ENCODE results near the gene MS4A1. TPM values are rescaled to one million over a fixed set of nuclear protein-coding genes. Genes with fewer than 3 reads are reported as not detected.

MS4A1 gene
- total RNA-seq, 3 donors from 2014 or later (not counting 1 experiment from before 2014, with no cell fraction given), result 4.8 to 7.1 (median 6.7) TPM

- Histone ChIP-seq H3K4me3 (ENCODE audit: low read length) (no peak overlapping the region), H3K27me3 (ENCODE audit: control insufficient read depth, insufficient read depth, low read length) (no peaks in the 10 kb centered on the region), H3K4me1 (ENCODE audit: control insufficient read depth, insufficient read depth, low read length) (no peaks in the 10 kb centered on the region), H3K9me3 (ENCODE audit: control insufficient read depth, insufficient read depth, low read length) (no peaks in the 10 kb centered on the region), H3K27ac (ENCODE audit: low read length) (no peak overlapping the region), H3K36me3 (ENCODE audit: control insufficient read depth, insufficient read depth, low read length) (no peaks in the 10 kb centered on the region)
- TF ChIP-seq, protein P1, sequence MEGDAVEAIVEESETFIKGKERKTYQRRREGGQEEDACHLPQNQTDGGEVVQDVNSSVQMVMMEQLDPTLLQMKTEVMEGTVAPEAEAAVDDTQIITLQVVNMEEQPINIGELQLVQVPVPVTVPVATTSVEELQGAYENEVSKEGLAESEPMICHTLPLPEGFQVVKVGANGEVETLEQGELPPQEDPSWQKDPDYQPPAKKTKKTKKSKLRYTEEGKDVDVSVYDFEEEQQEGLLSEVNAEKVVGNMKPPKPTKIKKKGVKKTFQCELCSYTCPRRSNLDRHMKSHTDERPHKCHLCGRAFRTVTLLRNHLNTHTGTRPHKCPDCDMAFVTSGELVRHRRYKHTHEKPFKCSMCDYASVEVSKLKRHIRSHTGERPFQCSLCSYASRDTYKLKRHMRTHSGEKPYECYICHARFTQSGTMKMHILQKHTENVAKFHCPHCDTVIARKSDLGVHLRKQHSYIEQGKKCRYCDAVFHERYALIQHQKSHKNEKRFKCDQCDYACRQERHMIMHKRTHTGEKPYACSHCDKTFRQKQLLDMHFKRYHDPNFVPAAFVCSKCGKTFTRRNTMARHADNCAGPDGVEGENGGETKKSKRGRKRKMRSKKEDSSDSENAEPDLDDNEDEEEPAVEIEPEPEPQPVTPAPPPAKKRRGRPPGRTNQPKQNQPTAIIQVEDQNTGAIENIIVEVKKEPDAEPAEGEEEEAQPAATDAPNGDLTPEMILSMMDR (IDR thresholded peaks at IDR 0.05), result no peak
- ATAC-seq (no peak), DNase-seq (no peak)
- H3K36me3 Mint-ChIP-seq, result no peaks in the 10 kb centered on the region
- intact Hi-C loops (cut with micrococcal nuclease), result no loop called here
- no peaks in the 10 kb centered on the region for H3K4me1 Mint-ChIP-seq
- H3K9me3 Mint-ChIP-seq, result no peaks in the 10 kb centered on the region
- H3K4me3 Mint-ChIP-seq, result no peak overlapping the region
- H3K27ac Mint-ChIP-seq, result no peak overlapping the region
- WGBS (ENCODE audit: insufficient coverage), result 49% methylated on average over 2 of the region's 2 CpGs
- H3K27me3 Mint-ChIP-seq (ENCODE audit: low read depth in 2 of 2), result peaks cover 7 to 16% of the 10 kb centered on the region in 2 donors
Observed at GRCh38 chr11:60428517-60428916, 27.1 kb upstream of the MS4A1 start.

GRCh38 chr11:60429272-60429671 is 26.4 kb upstream of the MS4A1 start, which contains the start of gene MS4A5:
TSS of gene MS4A5 (plus strand) at chr11:60429572. CDS start at chr11:60429675, 103 bp downstream.
- ATAC-seq (no peak), DNase-seq (no peak)
- no peaks in the 10 kb centered on the region for H3K4me1 ChIP-seq (ENCODE audit: control insufficient read depth, insufficient read depth, low read length)
- H3K9me3 ChIP-seq (ENCODE audit: control insufficient read depth, insufficient read depth, low read length), result no peaks in the 10 kb centered on the region
- H3K9me3 Mint-ChIP-seq, result no peaks in the 10 kb centered on the region
- no peak within 1 kb of the TSS for H3K27ac ChIP-seq (ENCODE audit: low read length)
- no peaks in the 10 kb centered on the region for H3K4me1 Mint-ChIP-seq
- no peak within 1 kb of the TSS for H3K4me3 Mint-ChIP-seq
- no peaks in the 10 kb centered on the region for H3K27me3 ChIP-seq (ENCODE audit: control insufficient read depth, insufficient read depth, low read length)
- intact Hi-C loops (cut with micrococcal nuclease), result no loop called here
- H3K36me3 ChIP-seq (ENCODE audit: control insufficient read depth, insufficient read depth, low read length), result no peaks in the 10 kb centered on the region
- over 99% methylated on average over 5 of the region's 5 CpGs for WGBS (ENCODE audit: insufficient coverage)
- no peak within 1 kb of the TSS for H3K27ac Mint-ChIP-seq
- TF ChIP-seq, protein P1 (IDR thresholded peaks at IDR 0.05), result no peak
- H3K36me3 Mint-ChIP-seq, result no peaks in the 10 kb centered on the region
- H3K27me3 Mint-ChIP-seq (ENCODE audit: low read depth in 2 of 2), result peaks cover 7 to 16% of the 10 kb centered on the region in 2 donors
- H3K4me3 ChIP-seq (ENCODE audit: low read length), result no peak within 1 kb of the TSS

DNA sequence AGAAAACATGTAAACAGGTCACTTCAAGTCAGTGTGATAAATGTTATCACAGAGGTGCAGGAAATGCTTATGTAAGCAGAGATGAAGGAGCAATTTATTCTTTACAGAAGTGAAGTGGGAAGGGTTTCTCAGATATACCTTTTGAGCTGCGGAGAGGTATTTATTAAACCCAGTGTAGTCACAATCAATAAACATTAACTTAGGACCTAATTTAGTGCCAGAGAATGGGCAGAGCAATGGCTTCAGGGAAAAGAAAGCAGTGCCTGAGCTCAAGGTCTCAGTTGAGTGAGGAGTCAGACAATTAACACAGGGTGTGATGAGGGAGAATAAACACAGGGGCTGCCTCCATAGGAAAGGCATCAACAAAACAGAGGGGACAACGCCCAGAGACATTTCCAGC is 24.4 kb upstream of the MS4A1 start:
- DNase-seq (no peak), ATAC-seq (no peak)
- Histone ChIP-seq H3K27me3 (ENCODE audit: control insufficient read depth, insufficient read depth, low read length) (no peaks in the 10 kb centered on the region), H3K36me3 (ENCODE audit: control insufficient read depth, insufficient read depth, low read length) (no peaks in the 10 kb centered on the region), H3K27ac (ENCODE audit: low read length) (no peak overlapping the region), H3K4me3 (ENCODE audit: low read length) (no peak overlapping the region), H3K4me1 (ENCODE audit: control insufficient read depth, insufficient read depth, low read length) (no peaks in the 10 kb centered on the region), H3K9me3 (ENCODE audit: control insufficient read depth, insufficient read depth, low read length) (no peaks in the 10 kb centered on the region)
- Mint-ChIP-seq H3K36me3 (no peaks in the 10 kb centered on the region), H3K4me3 (no peak overlapping the region), H3K27me3 (ENCODE audit: low read depth in 2 of 2) (peaks cover 7 to 16% of the 10 kb centered on the region in 2 donors), H3K9me3 (no peaks in the 10 kb centered on the region), H3K4me1 (no peaks in the 10 kb centered on the region), H3K27ac (no peak overlapping the region)
- intact Hi-C loops (cut with micrococcal nuclease), result no loop called here
- TF ChIP-seq, protein P1 (IDR thresholded peaks at IDR 0.05), result no peak
- 92% methylated on average over 2 of the region's 2 CpGs for WGBS (ENCODE audit: insufficient coverage)

DNA sequence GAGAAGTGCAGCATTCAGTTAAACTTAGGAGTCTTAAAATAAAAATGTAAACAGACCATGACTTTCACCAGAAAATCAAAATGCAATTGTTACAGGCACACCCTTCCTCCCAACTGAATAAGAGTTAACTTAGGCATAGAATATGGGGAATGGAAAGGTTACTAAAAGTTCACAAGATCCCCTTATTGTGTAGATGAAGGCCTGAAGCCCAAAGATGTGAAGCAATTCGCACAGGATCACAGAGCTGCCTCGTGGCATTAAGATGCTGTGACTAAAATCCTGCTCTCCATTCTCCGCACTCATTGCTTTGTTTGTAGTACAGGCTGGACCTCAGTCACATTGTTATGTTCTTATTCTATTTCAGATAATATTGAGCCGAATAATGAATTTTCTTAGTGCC is 22.2 kb upstream of the MS4A1 start:
- H3K9me3 Mint-ChIP-seq, result no peaks in the 10 kb centered on the region
- no peaks in the 10 kb centered on the region for H3K4me1 ChIP-seq (ENCODE audit: control insufficient read depth, insufficient read depth, low read length)
- H3K27ac ChIP-seq (ENCODE audit: low read length), result no peak overlapping the region
- 93% methylated on average over 3 of the region's 4 CpGs for WGBS (ENCODE audit: insufficient coverage)
- no peaks in the 10 kb centered on the region for H3K36me3 ChIP-seq (ENCODE audit: control insufficient read depth, insufficient read depth, low read length)
- H3K27me3 Mint-ChIP-seq (ENCODE audit: low read depth in 2 of 2), result peaks cover 7 to 14% of the 10 kb centered on the region in 2 donors
- H3K27ac Mint-ChIP-seq, result no peak overlapping the region
- no peak overlapping the region for H3K4me3 Mint-ChIP-seq
- H3K36me3 Mint-ChIP-seq, result no peaks in the 10 kb centered on the region
- H3K9me3 ChIP-seq (ENCODE audit: control insufficient read depth, insufficient read depth, low read length), result no peaks in the 10 kb centered on the region
- DNase-seq (no peak), ATAC-seq (no peak)
- no peaks in the 10 kb centered on the region for H3K27me3 ChIP-seq (ENCODE audit: control insufficient read depth, insufficient read depth, low read length)
- intact Hi-C loops (cut with micrococcal nuclease), result no loop called here
- no peak overlapping the region for H3K4me3 ChIP-seq (ENCODE audit: low read length)
- no peaks in the 10 kb centered on the region for H3K4me1 Mint-ChIP-seq
- TF ChIP-seq, protein P1 (IDR thresholded peaks at IDR 0.05), result no peak
